Measurements from ENCODE around the gene SCRN2. TPM values are rescaled to one million over a fixed set of nuclear protein-coding genes. Genes with fewer than 3 reads are reported as not detected.

SCRN2 gene
- total and polyA plus RNA-seq, 2 of the 13 experiments (the other 11 are each of a cell fraction or from before 2014, with no cell fraction given): 21.7 to 29.5 TPM

DNA sequence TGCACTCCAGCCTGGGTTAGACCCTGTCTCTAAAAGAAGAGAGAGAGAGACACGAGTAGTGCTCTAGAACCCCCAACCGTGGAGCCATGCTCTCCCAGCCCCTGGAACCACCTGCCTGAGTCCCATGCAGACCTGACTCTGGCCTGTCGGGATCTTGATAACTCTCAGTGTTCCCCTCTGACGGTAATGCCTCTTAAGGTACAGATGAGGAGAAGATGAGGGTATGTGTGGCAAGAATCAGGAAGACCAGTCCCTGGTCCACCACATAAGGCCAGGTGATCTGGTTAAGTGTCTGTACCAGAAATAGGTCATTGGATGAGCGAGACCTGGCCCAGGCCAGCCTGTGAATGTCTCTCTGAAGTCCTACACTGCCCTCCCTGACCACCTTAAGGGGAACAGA is 37.9 kb downstream of the SCRN2 start:
- CTCF ChIA-PET (ENCODE audit: low intra/inter-chr PET ratio, low total read pairs): interaction anchor here (2.2 kb wide), 1 partner anchor 27 kb away, joined by 15 read pairs; no protein-coding TSS in a partner anchor
- no peak for TF ChIP-seq ELF3 (CRISPR knock-in tag; IDR thresholded peaks at IDR 0.05)
- TF ChIP-seq, protein P1, sequence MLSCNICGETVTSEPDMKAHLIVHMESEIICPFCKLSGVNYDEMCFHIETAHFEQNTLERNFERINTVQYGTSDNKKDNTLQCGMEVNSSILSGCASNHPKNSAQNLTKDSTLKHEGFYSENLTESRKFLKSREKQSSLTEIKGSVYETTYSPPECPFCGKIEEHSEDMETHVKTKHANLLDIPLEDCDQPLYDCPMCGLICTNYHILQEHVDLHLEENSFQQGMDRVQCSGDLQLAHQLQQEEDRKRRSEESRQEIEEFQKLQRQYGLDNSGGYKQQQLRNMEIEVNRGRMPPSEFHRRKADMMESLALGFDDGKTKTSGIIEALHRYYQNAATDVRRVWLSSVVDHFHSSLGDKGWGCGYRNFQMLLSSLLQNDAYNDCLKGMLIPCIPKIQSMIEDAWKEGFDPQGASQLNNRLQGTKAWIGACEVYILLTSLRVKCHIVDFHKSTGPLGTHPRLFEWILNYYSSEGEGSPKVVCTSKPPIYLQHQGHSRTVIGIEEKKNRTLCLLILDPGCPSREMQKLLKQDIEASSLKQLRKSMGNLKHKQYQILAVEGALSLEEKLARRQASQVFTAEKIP (CRISPR knock-in tag; IDR thresholded peaks at IDR 0.05; ENCODE audit: borderline replicate concordance): no peak
- TF ChIP-seq TBL1XR1 (IDR thresholded peaks at IDR 0.05; ENCODE audit: borderline replicate concordance, low read length, partially characterized antibody): no peak
- no peak for TF ChIP-seq ZNF44 (CRISPR knock-in tag; IDR thresholded peaks at IDR 0.05)
- TF ChIP-seq FOXJ3 (CRISPR knock-in tag; IDR thresholded peaks at IDR 0.05; ENCODE audit: borderline replicate concordance): no peak
- no peak for TF ChIP-seq HOXD1 (CRISPR knock-in tag; IDR thresholded peaks at IDR 0.05)
- no peak for TF ChIP-seq RELA (CRISPR knock-in tag; IDR thresholded peaks at IDR 0.05)
- TF ChIP-seq, protein P2, sequence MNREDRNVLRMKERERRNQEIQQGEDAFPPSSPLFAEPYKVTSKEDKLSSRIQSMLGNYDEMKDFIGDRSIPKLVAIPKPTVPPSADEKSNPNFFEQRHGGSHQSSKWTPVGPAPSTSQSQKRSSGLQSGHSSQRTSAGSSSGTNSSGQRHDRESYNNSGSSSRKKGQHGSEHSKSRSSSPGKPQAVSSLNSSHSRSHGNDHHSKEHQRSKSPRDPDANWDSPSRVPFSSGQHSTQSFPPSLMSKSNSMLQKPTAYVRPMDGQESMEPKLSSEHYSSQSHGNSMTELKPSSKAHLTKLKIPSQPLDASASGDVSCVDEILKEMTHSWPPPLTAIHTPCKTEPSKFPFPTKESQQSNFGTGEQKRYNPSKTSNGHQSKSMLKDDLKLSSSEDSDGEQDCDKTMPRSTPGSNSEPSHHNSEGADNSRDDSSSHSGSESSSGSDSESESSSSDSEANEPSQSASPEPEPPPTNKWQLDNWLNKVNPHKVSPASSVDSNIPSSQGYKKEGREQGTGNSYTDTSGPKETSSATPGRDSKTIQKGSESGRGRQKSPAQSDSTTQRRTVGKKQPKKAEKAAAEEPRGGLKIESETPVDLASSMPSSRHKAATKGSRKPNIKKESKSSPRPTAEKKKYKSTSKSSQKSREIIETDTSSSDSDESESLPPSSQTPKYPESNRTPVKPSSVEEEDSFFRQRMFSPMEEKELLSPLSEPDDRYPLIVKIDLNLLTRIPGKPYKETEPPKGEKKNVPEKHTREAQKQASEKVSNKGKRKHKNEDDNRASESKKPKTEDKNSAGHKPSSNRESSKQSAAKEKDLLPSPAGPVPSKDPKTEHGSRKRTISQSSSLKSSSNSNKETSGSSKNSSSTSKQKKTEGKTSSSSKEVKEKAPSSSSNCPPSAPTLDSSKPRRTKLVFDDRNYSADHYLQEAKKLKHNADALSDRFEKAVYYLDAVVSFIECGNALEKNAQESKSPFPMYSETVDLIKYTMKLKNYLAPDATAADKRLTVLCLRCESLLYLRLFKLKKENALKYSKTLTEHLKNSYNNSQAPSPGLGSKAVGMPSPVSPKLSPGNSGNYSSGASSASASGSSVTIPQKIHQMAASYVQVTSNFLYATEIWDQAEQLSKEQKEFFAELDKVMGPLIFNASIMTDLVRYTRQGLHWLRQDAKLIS (CRISPR knock-in tag; IDR thresholded peaks at IDR 0.05): no peak
- no peak for TF ChIP-seq ZNF766 (CRISPR knock-in tag; IDR thresholded peaks at IDR 0.05; ENCODE audit: borderline replicate concordance)
- TF ChIP-seq REL (CRISPR knock-in tag; conservative IDR thresholded peaks at IDR 0.05): no peak
- TF ChIP-seq ZNF768 (CRISPR knock-in tag; IDR thresholded peaks at IDR 0.05): no peak
- TF ChIP-seq SP5 (CRISPR knock-in tag; IDR thresholded peaks at IDR 0.05; ENCODE audit: borderline replicate concordance, low read depth): no peak
- TF ChIP-seq CTCF (CRISPR knock-in tag; IDR thresholded peaks at IDR 0.05): no peak
- TF ChIP-seq CBFB (CRISPR knock-in tag; IDR thresholded peaks at IDR 0.05): no peak
- TF ChIP-seq ZNF30 (CRISPR knock-in tag; IDR thresholded peaks at IDR 0.05): no peak
- TF ChIP-seq ZNF660 (CRISPR knock-in tag; IDR thresholded peaks at IDR 0.05; ENCODE audit: borderline replicate concordance, low read depth): no peak
- no peak for TF ChIP-seq ZNF878 (CRISPR knock-in tag; IDR thresholded peaks at IDR 0.05)
- TF ChIP-seq SIX1 (CRISPR knock-in tag; IDR thresholded peaks at IDR 0.05; ENCODE audit: borderline replicate concordance): no peak

More for the DNA sequence above, 37.9 kb downstream of the SCRN2 start:
- FAIRE-seq (no peak), DNase-seq (ENCODE audit: low spot score) (no peak), ATAC-seq (no peak)
- H3K9ac ChIP-seq (ENCODE audit: insufficient read depth, low read depth, low read length): no peak overlapping the region
- intact Hi-C loops (cut with micrococcal nuclease; ENCODE audit: unreplicated experiment) (no loop called here), in situ Hi-C loops (cut with HindIII; ENCODE audit: extremely low pct_ligation_motif_present, low pct_unique_long_range_greater_than_20kb) (no loop called here)
- no TSS peak for BruUV-seq (replicated peaks)
- no peak overlapping the region for H3K4me2 ChIP-seq (ENCODE audit: low read depth, low read length)
- WGBS (ENCODE audit: low lambda C conversion rate): 0% methylated on average over 5 of the region's 5 CpGs
- no peaks in the 10 kb centered on the region for H3K4me1 ChIP-seq (ENCODE audit: insufficient read depth, low read length)
- H3K4me3 ChIP-seq (replicated peaks in 1 of 3; ENCODE audit: insufficient read depth in 1 of 3, low read depth in 2 of 3, low read length in 3 of 3): no peak overlapping the region
- POLR2A ChIA-PET: no interaction called here
- H4K20me1 ChIP-seq (ENCODE audit: insufficient read depth, low read length): peaks cover 4% of the 10 kb centered on the region; the same call in 1 of the 2 replicates
- H3K27me3 ChIP-seq (ENCODE audit: control insufficient read depth in 1 of 2, insufficient read depth in 2 of 2, low read length in 2 of 2): peaks cover 4 to 16% of the 10 kb centered on the region in 2 experiments; a peak in 3 of 5 replicates
- H3K27ac ChIP-seq (ENCODE audit: extremely low read length, insufficient read depth, low read length): no peak overlapping the region
- H3K36me3 ChIP-seq (replicated peaks in 1 of 2; ENCODE audit: control insufficient read depth in 1 of 2, insufficient read depth in 2 of 2, low read length in 2 of 2): no peaks in the 10 kb centered on the region; a peak in 3 of 5 replicates
- no peaks in the 10 kb centered on the region for H3K79me2 ChIP-seq (ENCODE audit: insufficient read depth, low read length)
- H2AFZ ChIP-seq (ENCODE audit: low read length): no peak overlapping the region
- no peaks in the 10 kb centered on the region for H3K9me3 ChIP-seq (ENCODE audit: low read length)

All from HepG2 (cell line).